Measurements from ENCODE around the gene POC5.

DNA sequence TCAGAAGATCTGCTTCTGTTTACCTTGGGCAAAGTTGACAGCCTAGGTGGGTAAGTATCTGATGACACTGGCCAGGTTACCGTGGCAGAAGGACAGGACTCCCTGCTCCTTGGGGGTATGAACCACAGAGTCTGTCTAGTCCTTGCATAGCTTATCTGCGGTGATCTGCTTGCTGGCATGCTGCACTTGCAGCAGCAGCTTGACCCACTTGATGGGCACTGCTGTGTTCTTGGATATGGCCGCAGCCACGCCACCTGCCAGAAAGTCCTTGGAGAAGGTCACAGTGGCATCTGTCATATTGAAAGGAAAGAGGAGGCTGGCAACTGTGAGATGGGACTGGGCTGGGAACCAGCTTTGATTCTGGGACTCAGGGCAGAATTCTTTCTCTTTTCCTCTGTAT lies 35.9 kb upstream of the POC5 start:
- TF ChIP-seq, protein P1, sequence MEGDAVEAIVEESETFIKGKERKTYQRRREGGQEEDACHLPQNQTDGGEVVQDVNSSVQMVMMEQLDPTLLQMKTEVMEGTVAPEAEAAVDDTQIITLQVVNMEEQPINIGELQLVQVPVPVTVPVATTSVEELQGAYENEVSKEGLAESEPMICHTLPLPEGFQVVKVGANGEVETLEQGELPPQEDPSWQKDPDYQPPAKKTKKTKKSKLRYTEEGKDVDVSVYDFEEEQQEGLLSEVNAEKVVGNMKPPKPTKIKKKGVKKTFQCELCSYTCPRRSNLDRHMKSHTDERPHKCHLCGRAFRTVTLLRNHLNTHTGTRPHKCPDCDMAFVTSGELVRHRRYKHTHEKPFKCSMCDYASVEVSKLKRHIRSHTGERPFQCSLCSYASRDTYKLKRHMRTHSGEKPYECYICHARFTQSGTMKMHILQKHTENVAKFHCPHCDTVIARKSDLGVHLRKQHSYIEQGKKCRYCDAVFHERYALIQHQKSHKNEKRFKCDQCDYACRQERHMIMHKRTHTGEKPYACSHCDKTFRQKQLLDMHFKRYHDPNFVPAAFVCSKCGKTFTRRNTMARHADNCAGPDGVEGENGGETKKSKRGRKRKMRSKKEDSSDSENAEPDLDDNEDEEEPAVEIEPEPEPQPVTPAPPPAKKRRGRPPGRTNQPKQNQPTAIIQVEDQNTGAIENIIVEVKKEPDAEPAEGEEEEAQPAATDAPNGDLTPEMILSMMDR (IDR thresholded peaks at IDR 0.05) = no peak
- TF ChIP-seq POLR2A (IDR thresholded peaks at IDR 0.05) = no peak

Measured in lower leg skin (tissue), 3 donors.